H1 (cell line): ENCODE measurements around the gene PRRX2. TPM values are rescaled to one million over a fixed set of nuclear protein-coding genes. Genes with fewer than 3 reads are reported as not detected.

Source experiments
- BCL11A ChIP-seq, 2 experiments: IDR thresholded peaks; one replicate each; pipeline ENCODE4 v1.6.1; 2011; ENCODE audit warnings: low read depth in 2 of 2, low read length in 2 of 2, mild to moderate bottlenecking in 2 of 2
- CBX8 ChIP-seq: fragments of 300-800, 300-1000 bp; sonication (generic); IDR thresholded peaks from 2 replicates; pipeline ENCODE4 v1.7.1; 2016; ENCODE audit warnings: low read depth, low read length, borderline replicate concordance
- CREB1 ChIP-seq: IDR thresholded peaks from 2 replicates; pipeline ENCODE4 v1.6.1; 2012; ENCODE audit warnings: inconsistent platforms
- CTBP2 ChIP-seq: IDR thresholded peaks from 2 replicates; pipeline ENCODE4 v1.7.0; 2011; ENCODE audit warnings: borderline replicate concordance, mild to moderate bottlenecking, moderate library complexity, mixed read lengths, low read length; ENCODE audit not compliant: insufficient read depth, insufficient read length
- FOSL1 ChIP-seq: IDR thresholded peaks from 2 replicates; pipeline ENCODE4 v1.6.1; 2011; ENCODE audit warnings: mild to moderate bottlenecking, low read depth, low read length, moderate library complexity; ENCODE audit not compliant: insufficient read depth
- GABPA ChIP-seq: IDR thresholded peaks from 2 replicates; pipeline ENCODE4 v1.6.1; 2011; ENCODE audit warnings: mild to moderate bottlenecking, low read length, moderate library complexity, borderline replicate concordance; ENCODE audit not compliant: insufficient read depth
- HDAC2 ChIP-seq, 2 experiments: fragments of 300-600 bp in 1 of 2; sonication (generic) in 1 of 2; IDR thresholded peaks; 2 replicates each; pipeline ENCODE4 v1.6.1; 2011 to 2012; ENCODE audit warnings: low read depth in 2 of 2, low read length in 2 of 2, mild to moderate bottlenecking in 2 of 2, moderate library complexity in 2 of 2, borderline replicate concordance in 1 of 2, inconsistent platforms in 1 of 2
- POLR2AphosphoS5 ChIP-seq: IDR thresholded peaks from 2 replicates; pipeline ENCODE4 v1.6.1; 2011; ENCODE audit warnings: low read depth, low read length
- RFX5 ChIP-seq: IDR thresholded peaks from 2 replicates; pipeline ENCODE4 v1.6.1; 2011; ENCODE audit warnings: low read depth, low read length, improper control_type of control experiment, borderline replicate concordance
- SIN3A ChIP-seq, 2 experiments: IDR thresholded peaks in 1 of 2; conservative IDR thresholded peaks in 1 of 2; 2 replicates each; pipeline ENCODE4 v1.6.1; 2011 to 2012; ENCODE audit warnings: low read length in 2 of 2, improper control_type of control experiment in 1 of 2, low read depth in 1 of 2, mild to moderate bottlenecking in 1 of 2
- SP1 ChIP-seq: IDR thresholded peaks from 2 replicates; pipeline ENCODE4 v1.6.1; 2011; ENCODE audit warnings: low read depth, low read length
- SUZ12 ChIP-seq: fragments of 200-600 bp; sonication (generic); IDR thresholded peaks from 2 replicates; pipeline ENCODE4 v1.6.1; 2012; ENCODE audit warnings: mild to moderate bottlenecking, inconsistent platforms, low read length, moderate library complexity, mixed read lengths
- TAF1 ChIP-seq: IDR thresholded peaks from 2 replicates; pipeline ENCODE4 v1.6.1; 2011; ENCODE audit warnings: mild to moderate bottlenecking, low read depth, low read length
- TAF7 ChIP-seq: optimal IDR thresholded peaks from 2 replicates; pipeline ENCODE3; 2011; ENCODE audit warnings: low read depth, mild to moderate bottlenecking, inconsistent platforms, low read length, moderate library complexity, borderline replicate concordance
- TBP ChIP-seq: IDR thresholded peaks from 2 replicates; pipeline ENCODE4 v1.6.1; 2011; ENCODE audit warnings: low read depth, low read length, improper control_type of control experiment
- polyA plus RNA-seq, 7 experiments: library from polyadenylated mRNA; depleted of rRNA in 3 of 7; stranded (reverse) in 5 of 7; unstranded in 2 of 7; fragments of >200 nt in 5 of 7; fragments of 200-250 nt in 2 of 7; gene quantifications; 1 replicate in 5 of 7; 2 replicates in 1 of 7; 4 replicates in 1 of 7; pipeline versions ENCODE4 v1.2.1 to v1.2.3, GENCODE V29; 2011 to 2013; ENCODE audit warnings: missing spikeins in 2 of 7, mixed read lengths in 2 of 7
- total RNA-seq: library from RNA; stranded (reverse); fragmentation: NEBNext Ultra II Directional; extraction: Animal tissue kit (Norgen Biotek cat#: 25700); gene quantifications from 2 replicates; pipeline ENCODE4 v1.2.1, GENCODE V29; 2021
- TF ChIP-seq, protein P1 (sequence below): IDR thresholded peaks from 2 replicates; pipeline ENCODE4 v1.6.1; 2012; ENCODE audit warnings: inconsistent platforms

PRRX2 gene
- total and polyA plus RNA-seq, 2 of the 8 experiments (the other 6 are each of a cell fraction or from before 2014, with no cell fraction given) = 5.8 to 9.2 TPM

DNA sequence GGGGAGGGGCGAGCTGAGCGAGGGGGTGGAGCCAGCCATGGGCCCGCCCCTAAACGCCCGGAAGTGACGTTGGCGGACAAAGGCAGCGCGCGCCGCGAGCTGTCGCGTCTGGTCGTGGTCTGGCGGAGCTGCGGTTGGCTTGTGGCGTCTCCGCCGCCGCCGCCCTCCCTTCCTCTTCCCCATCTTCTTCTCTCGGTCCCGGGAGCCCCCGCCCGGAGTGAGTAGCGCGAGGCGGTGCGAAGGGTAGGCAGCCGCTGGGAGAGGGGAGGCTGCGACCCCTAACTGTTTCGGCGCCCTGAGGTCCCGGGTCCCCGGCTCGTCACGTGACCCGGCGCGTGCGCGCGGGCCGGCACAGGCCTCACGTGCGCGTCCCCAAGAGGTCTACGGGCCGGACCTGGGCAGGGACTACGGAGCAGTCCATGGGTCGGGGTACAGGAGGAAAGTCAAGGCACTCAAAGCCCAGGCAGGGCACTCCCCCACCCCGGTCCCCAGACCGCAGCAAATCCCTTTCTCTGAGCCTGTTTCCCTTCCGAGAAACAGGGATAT is 39.3 kb upstream of the PRRX2 start, which contains the start of gene NTMT1 (continued):
- TF ChIP-seq SUZ12 (no peak), TAF7 (peak; percentile 92), GABPA (peak; percentile 70; the same call in 1 of the 2 replicates), CREB1 (peak; percentile 94), HDAC2 (IDR thresholded peaks at IDR 0.05; ENCODE audit: borderline replicate concordance in 1 of 2, low read depth in 2 of 2, low read length in 2 of 2) (peak in 1 of 2 experiments; percentile 53; a peak in 1 of 4 replicates), CTBP2 (no peak), BCL11A (IDR thresholded peaks at IDR 0.05; ENCODE audit: low read depth in 2 of 2, low read length in 2 of 2) (no peak), RFX5 (no peak), SP1 (peak; percentile 59; the same call in 1 of the 2 replicates), CBX8 (no peak), TBP (peak; percentile 79; the same call in 1 of the 2 replicates), SIN3A (conservative IDR thresholded peaks at IDR 0.05 in 1 of 2, IDR thresholded peaks at IDR 0.05 in 1 of 2; ENCODE audit: low read depth in 1 of 2, low read length in 2 of 2) (peak; percentile 24 to 64; a peak in 1 of 4 replicates), TAF1 (peak; percentile 93), FOSL1 (no peak), POLR2AphosphoS5 (peak; percentile 98)
- TF ChIP-seq, protein P1, sequence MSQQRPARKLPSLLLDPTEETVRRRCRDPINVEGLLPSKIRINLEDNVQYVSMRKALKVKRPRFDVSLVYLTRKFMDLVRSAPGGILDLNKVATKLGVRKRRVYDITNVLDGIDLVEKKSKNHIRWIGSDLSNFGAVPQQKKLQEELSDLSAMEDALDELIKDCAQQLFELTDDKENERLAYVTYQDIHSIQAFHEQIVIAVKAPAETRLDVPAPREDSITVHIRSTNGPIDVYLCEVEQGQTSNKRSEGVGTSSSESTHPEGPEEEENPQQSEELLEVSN = peak; percentile 80
